Cardiac fibroblast (primary cell): ENCODE measurements around the gene PRDX2.

ENCODE experiments used
- DNase-seq, 2 donors: peaks; one replicate each; pipeline versions ENCODE4 v3.0.0 to v3.0.0-alpha.2; 2010; ENCODE audit warnings: low read depth in 2 of 2
- H3K4me3 ChIP-seq, 2 donors: replicated peaks in 1 of 2; 1 replicate in 1 of 2; 2 replicates in 1 of 2; pipeline ENCODE4 v1.5.1; 2011; ENCODE audit warnings: low read depth in 2 of 2, low read length in 2 of 2, mild to moderate bottlenecking in 2 of 2, moderate library complexity in 1 of 2
- TF ChIP-seq, protein P1 (sequence below): IDR thresholded peaks from one replicate; pipeline ENCODE4 v1.5.1; 2011; ENCODE audit warnings: low read depth, mild to moderate bottlenecking, low read length, inconsistent platforms

The PRDX2 gene

DNA sequence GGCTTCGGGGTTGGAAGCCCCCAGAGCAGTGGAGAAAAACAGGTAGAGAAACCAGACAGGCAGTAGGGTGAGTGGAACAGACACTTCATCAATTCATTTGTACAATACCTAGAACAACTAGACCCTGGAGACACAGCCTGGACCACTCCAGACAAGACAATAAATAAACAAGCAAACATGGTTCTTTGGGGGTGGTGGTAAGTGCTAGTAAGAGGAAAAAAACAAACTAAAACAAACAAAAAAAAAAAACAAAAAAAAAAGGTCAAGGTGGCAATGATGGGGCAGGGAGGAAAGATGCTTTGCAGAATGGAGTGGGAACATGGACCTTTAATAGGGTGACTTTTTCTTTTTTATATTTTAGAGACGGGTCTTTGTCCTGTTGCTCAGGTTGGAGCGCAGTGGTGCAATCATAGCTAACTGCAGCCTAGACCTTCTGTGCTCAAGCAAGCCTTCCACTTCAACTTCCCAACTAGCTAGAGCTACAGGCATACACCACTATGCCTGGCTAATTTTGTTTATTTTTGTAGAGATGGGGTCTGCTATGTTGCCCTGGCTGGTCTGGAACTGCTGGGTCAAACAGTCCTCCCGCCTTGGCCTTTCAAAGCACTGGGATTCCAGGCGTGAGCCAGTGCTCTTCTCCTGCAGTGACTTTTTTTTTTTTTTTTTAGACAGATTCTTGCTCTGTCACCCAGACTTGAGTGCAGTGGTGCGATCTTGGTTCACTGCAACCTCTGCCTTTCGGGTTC lies 7.2 kb downstream of the PRDX2 start:
- TF ChIP-seq, protein P1, sequence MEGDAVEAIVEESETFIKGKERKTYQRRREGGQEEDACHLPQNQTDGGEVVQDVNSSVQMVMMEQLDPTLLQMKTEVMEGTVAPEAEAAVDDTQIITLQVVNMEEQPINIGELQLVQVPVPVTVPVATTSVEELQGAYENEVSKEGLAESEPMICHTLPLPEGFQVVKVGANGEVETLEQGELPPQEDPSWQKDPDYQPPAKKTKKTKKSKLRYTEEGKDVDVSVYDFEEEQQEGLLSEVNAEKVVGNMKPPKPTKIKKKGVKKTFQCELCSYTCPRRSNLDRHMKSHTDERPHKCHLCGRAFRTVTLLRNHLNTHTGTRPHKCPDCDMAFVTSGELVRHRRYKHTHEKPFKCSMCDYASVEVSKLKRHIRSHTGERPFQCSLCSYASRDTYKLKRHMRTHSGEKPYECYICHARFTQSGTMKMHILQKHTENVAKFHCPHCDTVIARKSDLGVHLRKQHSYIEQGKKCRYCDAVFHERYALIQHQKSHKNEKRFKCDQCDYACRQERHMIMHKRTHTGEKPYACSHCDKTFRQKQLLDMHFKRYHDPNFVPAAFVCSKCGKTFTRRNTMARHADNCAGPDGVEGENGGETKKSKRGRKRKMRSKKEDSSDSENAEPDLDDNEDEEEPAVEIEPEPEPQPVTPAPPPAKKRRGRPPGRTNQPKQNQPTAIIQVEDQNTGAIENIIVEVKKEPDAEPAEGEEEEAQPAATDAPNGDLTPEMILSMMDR, result no peak
- peak overlapping the region; percentile 32 to 98 for H3K4me3 ChIP-seq
- peak; percentile 65 to 80 for DNase-seq

DNA sequence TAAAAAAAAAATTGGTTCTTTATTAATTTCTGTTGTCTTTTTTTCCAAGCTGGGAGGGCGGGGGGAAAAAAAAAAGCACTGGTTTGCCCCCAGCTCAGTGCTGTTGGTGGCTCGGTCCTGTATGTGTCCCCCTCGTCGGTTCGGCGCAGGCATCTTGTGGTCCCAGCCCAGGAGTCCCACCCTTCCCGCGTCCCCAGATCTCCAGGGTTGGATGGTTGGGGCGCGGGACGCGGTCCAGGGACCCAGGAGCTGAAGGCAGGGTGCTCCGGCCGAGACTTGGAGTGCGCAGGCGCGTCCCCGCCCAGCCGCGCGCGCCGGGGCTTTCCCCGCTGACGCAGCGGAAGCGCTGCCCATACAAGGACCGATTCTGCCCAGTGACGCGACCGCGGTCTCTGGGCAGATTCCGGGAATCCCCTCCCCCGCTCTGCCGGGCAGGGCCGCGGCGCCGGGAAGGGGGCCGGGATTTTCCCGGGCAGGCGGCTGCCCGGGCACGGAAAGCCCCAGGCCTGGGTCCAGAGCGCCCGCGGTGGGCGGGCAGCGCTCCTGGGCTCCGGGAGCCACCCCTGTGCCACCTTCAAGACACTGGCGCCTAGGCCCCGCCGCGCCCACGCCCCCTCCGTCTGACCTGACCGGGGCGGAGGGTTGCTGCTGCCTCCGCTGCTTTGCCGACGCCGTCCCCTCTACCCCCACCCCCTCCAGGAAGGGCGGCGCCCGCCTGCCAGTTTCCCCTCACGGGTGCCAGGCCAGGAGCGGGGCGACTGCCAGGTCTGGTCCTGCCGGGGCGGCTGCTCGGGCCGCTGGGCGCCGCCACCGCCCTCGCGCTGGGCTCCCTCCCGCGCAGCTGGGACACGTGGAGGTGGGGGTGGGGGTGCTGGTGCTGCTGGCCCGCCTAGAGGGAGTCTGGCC lies 8.1 kb downstream of the PRDX2 start:
- TF ChIP-seq, protein P1, result no peak
- peak overlapping the region; percentile 91 to 98 for H3K4me3 ChIP-seq
- peak; percentile 95 to 97 for DNase-seq

- H3K4me3 ChIP-seq, result peak overlapping the region; percentile 91 to 98
- TF ChIP-seq, protein P1, result no peak
- peak in 1 of 2 donors; percentile 25 for DNase-seq
These were observed 8.7 kb downstream of the PRDX2 start for GRCh38 chr19:12792853-12793289.

GRCh38 chr19:12792051-12792852 lies 9.3 kb downstream of the PRDX2 start:
- TF ChIP-seq, protein P1, result no peak
- peak; percentile 60 to 66 for DNase-seq
- H3K4me3 ChIP-seq, result peak overlapping the region; percentile 91 to 98

DNA sequence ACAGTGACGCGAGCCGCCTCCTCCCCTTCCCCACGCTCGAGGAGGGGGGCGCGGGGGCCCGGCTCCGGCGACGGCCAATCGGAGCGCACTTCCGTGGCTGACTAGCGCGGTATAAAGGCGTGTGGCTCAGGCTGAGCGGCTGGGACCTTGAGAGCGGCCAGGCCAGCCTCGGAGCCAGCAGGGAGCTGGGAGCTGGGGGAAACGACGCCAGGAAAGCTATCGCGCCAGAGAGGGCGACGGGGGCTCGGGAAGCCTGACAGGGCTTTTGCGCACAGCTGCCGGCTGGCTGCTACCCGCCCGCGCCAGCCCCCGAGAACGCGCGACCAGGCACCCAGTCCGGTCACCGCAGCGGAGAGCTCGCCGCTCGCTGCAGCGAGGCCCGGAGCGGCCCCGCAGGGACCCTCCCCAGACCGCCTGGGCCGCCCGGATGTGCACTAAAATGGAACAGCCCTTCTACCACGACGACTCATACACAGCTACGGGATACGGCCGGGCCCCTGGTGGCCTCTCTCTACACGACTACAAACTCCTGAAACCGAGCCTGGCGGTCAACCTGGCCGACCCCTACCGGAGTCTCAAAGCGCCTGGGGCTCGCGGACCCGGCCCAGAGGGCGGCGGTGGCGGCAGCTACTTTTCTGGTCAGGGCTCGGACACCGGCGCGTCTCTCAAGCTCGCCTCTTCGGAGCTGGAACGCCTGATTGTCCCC lies 10.1 kb downstream of the PRDX2 start, which contains the start of gene JUNB:
Gene JUNB, plus strand, starts transcription at position 142 of the 706 bp plus-strand sequence. Its CDS starts 286 bp downstream, at position 428.
- H3K4me3 ChIP-seq, result peak within 1 kb of the TSS; percentile 91 to 98
- DNase-seq, result peak; percentile 98 to 99
- TF ChIP-seq, protein P1, result peak; percentile 10
